Endothelial cell of umbilical vein (primary cell): ENCODE results near the gene PIBF1.

ENCODE experiments used
- EZH2 ChIP-seq: IDR thresholded peaks from 2 replicates; pipeline ENCODE4 v1.6.1; 2012; ENCODE audit warnings: borderline replicate concordance, low read depth, mild to moderate bottlenecking, moderate library complexity, low read length, inconsistent platforms; ENCODE audit not compliant: severe bottlenecking
- GATA2 ChIP-seq: IDR thresholded peaks from 2 replicates; pipeline ENCODE4 v1.7.0; 2011; ENCODE audit warnings: low read depth, mild to moderate bottlenecking, moderate library complexity, mixed read lengths, low read length; ENCODE audit not compliant: insufficient read length, insufficient read depth
- MYC ChIP-seq: IDR thresholded peaks from one replicate; pipeline ENCODE4 v1.6.1; 2011; ENCODE audit warnings: mild to moderate bottlenecking, low read depth, low read length
- POLR2A ChIP-seq: IDR thresholded peaks from 2 replicates; pipeline ENCODE4 v1.6.1; 2012; ENCODE audit warnings: low read depth, mild to moderate bottlenecking, control low read depth, low read length
- POLR2AphosphoS5 ChIP-seq: IDR thresholded peaks from 2 replicates; pipeline ENCODE4 v1.6.1; 2012; ENCODE audit warnings: low read depth, mild to moderate bottlenecking, control low read depth, low read length, moderate library complexity; ENCODE audit not compliant: insufficient read depth
- TF ChIP-seq, protein P1 (sequence below), 2 donors: IDR thresholded peaks; 1 replicate in 1 of 2; 2 replicates in 1 of 2; pipeline ENCODE4 v1.5.1; 2011; ENCODE audit warnings: low read length in 2 of 2, mild to moderate bottlenecking in 2 of 2, moderate library complexity in 2 of 2, control low read depth in 1 of 2, inconsistent platforms in 1 of 2, low read depth in 1 of 2; ENCODE audit not compliant: insufficient read depth in 1 of 2; ENCODE audit errors: extremely low read depth in 1 of 2

DNA sequence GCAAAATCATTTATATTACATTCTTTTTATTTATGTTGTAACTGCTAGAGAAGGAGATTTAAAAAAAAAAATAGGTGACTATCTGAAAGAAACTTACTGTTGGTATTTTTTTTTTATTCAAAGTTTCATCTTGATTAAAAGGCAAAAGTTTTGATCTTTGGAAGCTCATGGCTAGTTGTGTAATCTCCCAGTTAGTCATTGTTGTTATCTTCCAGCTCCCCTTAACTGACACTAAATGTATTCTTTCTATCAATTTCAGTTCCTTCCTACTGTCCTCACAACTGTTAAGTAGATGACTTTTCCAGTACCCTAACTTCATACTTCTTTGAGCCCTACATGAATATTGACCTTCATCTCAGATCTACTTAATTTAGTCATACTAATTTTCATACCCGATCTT is 71.1 kb downstream of the PIBF1 start:
- TF ChIP-seq EZH2 (no peak), POLR2AphosphoS5 (no peak), POLR2A (no peak), MYC (no peak), GATA2 (no peak)
- TF ChIP-seq, protein P1, sequence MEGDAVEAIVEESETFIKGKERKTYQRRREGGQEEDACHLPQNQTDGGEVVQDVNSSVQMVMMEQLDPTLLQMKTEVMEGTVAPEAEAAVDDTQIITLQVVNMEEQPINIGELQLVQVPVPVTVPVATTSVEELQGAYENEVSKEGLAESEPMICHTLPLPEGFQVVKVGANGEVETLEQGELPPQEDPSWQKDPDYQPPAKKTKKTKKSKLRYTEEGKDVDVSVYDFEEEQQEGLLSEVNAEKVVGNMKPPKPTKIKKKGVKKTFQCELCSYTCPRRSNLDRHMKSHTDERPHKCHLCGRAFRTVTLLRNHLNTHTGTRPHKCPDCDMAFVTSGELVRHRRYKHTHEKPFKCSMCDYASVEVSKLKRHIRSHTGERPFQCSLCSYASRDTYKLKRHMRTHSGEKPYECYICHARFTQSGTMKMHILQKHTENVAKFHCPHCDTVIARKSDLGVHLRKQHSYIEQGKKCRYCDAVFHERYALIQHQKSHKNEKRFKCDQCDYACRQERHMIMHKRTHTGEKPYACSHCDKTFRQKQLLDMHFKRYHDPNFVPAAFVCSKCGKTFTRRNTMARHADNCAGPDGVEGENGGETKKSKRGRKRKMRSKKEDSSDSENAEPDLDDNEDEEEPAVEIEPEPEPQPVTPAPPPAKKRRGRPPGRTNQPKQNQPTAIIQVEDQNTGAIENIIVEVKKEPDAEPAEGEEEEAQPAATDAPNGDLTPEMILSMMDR (IDR thresholded peaks at IDR 0.05; ENCODE audit: extremely low read depth in 1 of 2, insufficient read depth in 1 of 2, low read depth in 1 of 2, low read length in 2 of 2) = no peak
